Trophoblast cell (in vitro differentiated cells and primary cell): ENCODE results near the gene NEUROD2.

Experiments
- DNase-seq, 2 donors: peaks; one replicate each; pipeline ENCODE4 v3.0.0-alpha.2; 2016
- H2AFZ ChIP-seq: 2 replicates; pipeline ENCODE4 v1.6.1; 2013; ENCODE audit warnings: low read length, moderate library complexity, mild to moderate bottlenecking; ENCODE audit not compliant: insufficient read depth, poor library complexity
- H2AK5ac ChIP-seq: 2 replicates; pipeline ENCODE4 v1.6.1; 2013; ENCODE audit warnings: mild to moderate bottlenecking, low read length
- H2BK120ac ChIP-seq: 2 replicates; pipeline ENCODE4 v1.6.1; 2013; ENCODE audit warnings: low read length, mild to moderate bottlenecking, moderate library complexity; ENCODE audit not compliant: insufficient read depth, poor library complexity
- H2BK12ac ChIP-seq: 2 replicates; pipeline ENCODE4 v1.6.1; 2013; ENCODE audit warnings: mild to moderate bottlenecking, low read length, moderate library complexity
- H2BK5ac ChIP-seq: 2 replicates; pipeline ENCODE4 v1.6.1; 2013; ENCODE audit warnings: low read length, low read depth, moderate library complexity, mild to moderate bottlenecking; ENCODE audit not compliant: poor library complexity
- H3K14ac ChIP-seq: 2 replicates; pipeline ENCODE4 v1.6.1; 2013; ENCODE audit warnings: mild to moderate bottlenecking, low read length
- H3K18ac ChIP-seq: 2 replicates; pipeline ENCODE4 v1.6.1; 2013; ENCODE audit warnings: mild to moderate bottlenecking, low read length
- H3K23ac ChIP-seq: 2 replicates; pipeline ENCODE4 v1.6.1; 2013; ENCODE audit warnings: low read length
- H3K27ac ChIP-seq: 2 replicates; pipeline ENCODE4 v1.5.1; 2013; ENCODE audit warnings: low read depth, mild to moderate bottlenecking, inconsistent platforms, low read length, moderate library complexity
- H3K27me3 ChIP-seq: 2 replicates; pipeline ENCODE4 v1.6.1; 2013; ENCODE audit warnings: inconsistent platforms, mild to moderate bottlenecking, low read length, moderate library complexity; ENCODE audit not compliant: insufficient read depth
- H3K36me3 ChIP-seq, 2 experiments: 1 replicate in 1 of 2; 2 replicates in 1 of 2; pipeline ENCODE4 v1.6.1; 2013; ENCODE audit warnings: low read length in 2 of 2, mild to moderate bottlenecking in 2 of 2, moderate library complexity in 1 of 2; ENCODE audit not compliant: insufficient read depth in 2 of 2, control insufficient read depth in 1 of 2
- H3K4ac ChIP-seq: 2 replicates; pipeline ENCODE4 v1.6.1; 2013; ENCODE audit warnings: low read depth, mild to moderate bottlenecking, low read length, moderate library complexity
- H3K4me1 ChIP-seq, 2 experiments: 1 replicate in 1 of 2; 2 replicates in 1 of 2; pipeline ENCODE4 v1.6.1; 2013; ENCODE audit warnings: low read length in 2 of 2, mild to moderate bottlenecking in 2 of 2, moderate library complexity in 1 of 2; ENCODE audit not compliant: insufficient read depth in 2 of 2, control insufficient read depth in 1 of 2
- H3K4me2 ChIP-seq: 2 replicates; pipeline ENCODE4 v1.6.1; 2013; ENCODE audit warnings: inconsistent platforms, mild to moderate bottlenecking, low read length, moderate library complexity
- H3K4me3 ChIP-seq: 2 replicates; pipeline ENCODE4 v1.5.1; 2013; ENCODE audit warnings: mild to moderate bottlenecking, low read depth, low read length, inconsistent platforms
- H3K79me1 ChIP-seq: one replicate; pipeline ENCODE4 v1.6.1; 2013; ENCODE audit warnings: low read length
- H3K79me2 ChIP-seq: 2 replicates; pipeline ENCODE4 v1.6.1; 2013; ENCODE audit warnings: low read length, mild to moderate bottlenecking; ENCODE audit not compliant: control insufficient read depth, insufficient read depth, poor library complexity
- H3K9ac ChIP-seq: 2 replicates; pipeline ENCODE4 v1.6.1; 2013; ENCODE audit warnings: mild to moderate bottlenecking, low read length
- H3K9me3 ChIP-seq: 2 replicates; pipeline ENCODE4 v1.6.1; 2013; ENCODE audit warnings: low read depth, mild to moderate bottlenecking, control low read depth, inconsistent platforms, low read length; ENCODE audit not compliant: insufficient read depth
- H4K12ac ChIP-seq: 2 replicates; pipeline ENCODE4 v1.6.1; 2013; ENCODE audit warnings: low read depth, mild to moderate bottlenecking, low read length, moderate library complexity
- H4K8ac ChIP-seq: 2 replicates; pipeline ENCODE4 v1.6.1; 2013; ENCODE audit warnings: low read depth, mild to moderate bottlenecking, low read length, moderate library complexity
- H4K91ac ChIP-seq: one replicate; pipeline ENCODE4 v1.6.1; 2013; ENCODE audit warnings: low read depth, mild to moderate bottlenecking, low read length, moderate library complexity
- WGBS: extraction: QIAGEN DNeasy Blood & Tissue Kit; methylation state at CpG from one replicate; pipeline ENCODE4 v1.1.7; 2013; ENCODE audit warnings: missing lambda C conversion rate; ENCODE audit not compliant: insufficient read length, insufficient coverage; ENCODE audit errors: extremely low coverage; 5-methylcytosine and 5-hydroxymethylcytosine counted together

NEUROD2 gene

DNA sequence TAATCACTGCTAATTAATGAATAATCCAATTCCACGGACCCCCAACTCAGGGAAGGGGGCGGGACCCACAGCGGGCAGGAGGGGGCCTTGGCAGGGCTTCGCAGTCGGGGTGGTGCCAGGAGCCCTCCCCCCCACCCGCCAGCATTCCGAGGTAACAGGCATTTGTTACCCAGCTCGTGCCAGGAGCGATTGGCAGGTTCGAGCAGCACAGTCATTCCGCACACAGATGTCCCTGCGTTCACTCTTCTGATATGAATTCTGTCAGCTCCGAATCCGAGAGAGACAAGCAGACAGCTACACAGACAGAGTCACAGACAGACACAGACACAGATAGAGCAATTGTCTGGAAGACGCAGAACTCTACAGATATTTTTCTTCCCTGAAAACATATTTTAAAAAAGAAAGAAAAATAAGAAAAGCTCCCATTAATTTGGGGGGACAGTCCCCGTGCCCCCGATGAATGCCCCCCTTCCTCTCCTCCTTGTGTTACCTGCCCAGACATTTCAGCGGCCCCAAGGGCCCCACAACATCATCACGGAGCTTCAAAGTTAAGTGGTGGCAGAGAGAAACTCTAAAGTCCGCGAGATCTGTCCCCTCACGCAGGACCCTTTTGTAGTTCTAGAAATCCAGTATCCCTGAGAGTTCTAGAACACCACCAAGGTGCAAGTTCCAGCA is 10.2 kb downstream of the NEUROD2 start:
- Histone ChIP-seq H2AFZ (no peak overlapping the region), H3K14ac (no peak overlapping the region), H3K36me3 (no peaks in the 10 kb centered on the region), H4K12ac (no peak overlapping the region), H3K4ac (no peak overlapping the region), H3K79me2 (no peaks in the 10 kb centered on the region), H2BK12ac (no peak overlapping the region), H3K27ac (no peak overlapping the region), H3K9ac (no peak overlapping the region), H3K18ac (no peak overlapping the region), H2AK5ac (no peak overlapping the region), H3K4me2 (no peak overlapping the region), H3K23ac (no peak overlapping the region), H3K4me1 (no peaks in the 10 kb centered on the region), H2BK120ac (no peak overlapping the region), H3K79me1 (no peaks in the 10 kb centered on the region), H2BK5ac (no peak overlapping the region), H4K91ac (no peak overlapping the region), H3K4me3 (no peak overlapping the region), H4K8ac (no peak overlapping the region), H3K27me3 (peaks cover 76% of the 10 kb centered on the region), H3K9me3 (peaks cover 16% of the 10 kb centered on the region)
- WGBS, result no CpG with 5 or more reads among the region's 22 CpGs
- no peak for DNase-seq

DNA sequence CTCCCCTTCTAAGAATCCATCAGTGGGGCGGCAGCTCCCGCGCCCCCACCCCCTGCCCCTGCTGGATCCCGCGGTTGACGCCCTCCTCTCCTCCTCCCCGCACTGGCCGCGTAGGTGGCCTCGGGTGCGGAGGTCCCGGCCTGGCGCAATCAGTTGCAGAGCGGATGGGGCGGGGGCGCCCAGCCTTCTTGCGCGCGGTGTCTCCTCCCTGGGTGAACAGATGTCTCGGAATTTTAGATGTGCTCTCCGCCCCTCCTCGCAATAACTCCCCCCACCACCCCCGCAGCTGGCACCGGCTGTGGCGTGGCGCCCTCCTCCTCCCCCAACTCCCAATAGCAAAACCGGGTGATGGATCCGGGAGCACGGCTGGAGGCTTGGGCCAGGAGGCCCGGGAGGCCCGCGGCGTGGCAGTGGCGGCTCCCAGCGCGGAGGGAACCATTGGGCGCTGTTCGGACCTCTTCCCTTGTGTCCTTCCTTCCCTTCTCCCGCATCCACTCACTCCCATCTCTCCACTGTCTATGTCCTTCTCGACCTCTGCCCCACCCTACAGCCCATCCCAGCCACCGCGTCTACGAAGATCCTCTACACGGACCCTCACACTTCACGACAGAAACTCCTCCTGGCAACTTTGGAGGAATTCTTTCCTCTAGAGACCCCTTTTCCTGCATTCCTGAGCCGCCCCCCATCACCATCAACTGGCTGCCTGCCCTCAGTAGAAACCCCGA is 11.0 kb downstream of the NEUROD2 start:
- no peak overlapping the region for H2BK120ac ChIP-seq
- H2AK5ac ChIP-seq, result no peak overlapping the region
- H3K4me3 ChIP-seq, result no peak overlapping the region
- no peak overlapping the region for H2BK12ac ChIP-seq
- no peaks in the 10 kb centered on the region for H3K79me2 ChIP-seq
- no peaks in the 10 kb centered on the region for H3K4me1 ChIP-seq
- no peak overlapping the region for H3K27ac ChIP-seq
- no peak overlapping the region for H3K18ac ChIP-seq
- H3K4me2 ChIP-seq, result no peak overlapping the region
- H3K9ac ChIP-seq, result no peak overlapping the region
- H3K4ac ChIP-seq, result no peak overlapping the region
- WGBS, result no CpG with 5 or more reads among the region's 47 CpGs
- peaks cover 68% of the 10 kb centered on the region for H3K27me3 ChIP-seq
- H4K91ac ChIP-seq, result no peak overlapping the region
- no peaks in the 10 kb centered on the region for H3K79me1 ChIP-seq
- H4K12ac ChIP-seq, result no peak overlapping the region
- no peaks in the 10 kb centered on the region for H3K36me3 ChIP-seq
- no peak overlapping the region for H4K8ac ChIP-seq
- H3K23ac ChIP-seq, result no peak overlapping the region
- H3K14ac ChIP-seq, result no peak overlapping the region
- H3K9me3 ChIP-seq, result peaks cover 16% of the 10 kb centered on the region
- no peak overlapping the region for H2BK5ac ChIP-seq
- no peak for DNase-seq
- no peak overlapping the region for H2AFZ ChIP-seq

DNA sequence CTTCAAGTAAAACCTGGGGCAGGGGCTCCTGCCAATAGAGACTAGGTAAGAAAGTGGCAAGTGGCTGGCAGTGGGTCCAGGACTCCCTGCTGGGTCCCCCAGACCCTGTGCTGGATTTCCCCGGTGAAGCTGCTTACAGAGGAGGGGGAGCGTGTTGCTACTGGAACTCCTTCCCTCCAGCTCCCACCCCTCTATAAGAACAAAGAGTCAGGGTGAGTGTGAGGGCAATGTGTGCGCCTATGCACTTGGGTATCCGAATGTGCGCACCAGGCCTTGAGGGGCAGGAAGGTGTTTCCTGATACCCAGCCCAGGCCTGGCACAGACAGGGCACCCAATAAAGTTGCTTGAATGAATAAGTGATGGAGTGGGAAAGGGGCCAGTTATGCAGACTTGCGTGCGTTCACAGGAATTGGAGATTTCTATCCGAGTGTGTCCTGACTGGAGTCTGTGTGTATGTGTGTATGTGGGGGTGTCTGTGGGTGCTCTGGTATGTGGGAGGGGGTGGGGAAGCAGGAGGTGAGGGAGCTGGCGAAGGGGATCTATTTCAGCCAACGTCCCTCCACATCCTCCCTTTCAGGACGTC is 11.7 kb downstream of the NEUROD2 start:
- no peaks in the 10 kb centered on the region for H3K79me1 ChIP-seq
- H3K9ac ChIP-seq, result no peak overlapping the region
- H3K4me2 ChIP-seq, result no peak overlapping the region
- H3K79me2 ChIP-seq, result no peaks in the 10 kb centered on the region
- no peak overlapping the region for H4K12ac ChIP-seq
- no peak overlapping the region for H2BK5ac ChIP-seq
- H3K14ac ChIP-seq, result no peak overlapping the region
- H3K9me3 ChIP-seq, result peaks cover 13% of the 10 kb centered on the region
- peaks cover 66% of the 10 kb centered on the region for H3K27me3 ChIP-seq
- H2AFZ ChIP-seq, result no peak overlapping the region
- no peak overlapping the region for H3K4me3 ChIP-seq
- H3K27ac ChIP-seq, result no peak overlapping the region
- no peak overlapping the region for H4K8ac ChIP-seq
- H2BK120ac ChIP-seq, result no peak overlapping the region
- H3K18ac ChIP-seq, result no peak overlapping the region
- H3K36me3 ChIP-seq, result no peaks in the 10 kb centered on the region
- H4K91ac ChIP-seq, result no peak overlapping the region
- no peak overlapping the region for H3K4ac ChIP-seq
- H2BK12ac ChIP-seq, result no peak overlapping the region
- H3K4me1 ChIP-seq, result no peaks in the 10 kb centered on the region
- no peak overlapping the region for H3K23ac ChIP-seq
- DNase-seq, result no peak
- H2AK5ac ChIP-seq, result no peak overlapping the region
- WGBS, result no CpG with 5 or more reads among the region's 11 CpGs

DNA sequence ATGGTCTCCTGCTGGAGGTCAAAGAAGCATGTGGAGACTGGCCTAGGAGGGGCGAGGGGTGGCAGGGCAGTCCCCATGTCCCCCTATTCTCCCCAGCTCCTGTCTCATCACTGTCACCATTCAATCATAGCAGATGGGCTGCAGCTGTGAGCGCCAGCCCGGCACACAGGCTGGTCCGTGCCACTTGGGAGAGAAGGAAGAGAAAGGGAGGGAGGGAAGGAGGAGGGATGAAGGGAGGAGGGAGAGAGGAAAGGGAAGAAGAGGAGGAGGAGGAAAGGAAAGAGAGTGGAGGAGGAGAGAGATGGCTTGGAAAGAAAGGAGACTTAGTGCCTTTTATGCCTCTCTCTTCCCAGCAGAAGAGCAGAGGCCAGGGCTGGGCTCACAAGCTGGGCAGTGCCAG is 12.4 kb downstream of the NEUROD2 start:
- Histone ChIP-seq H3K4me1 (no peaks in the 10 kb centered on the region), H2BK5ac (no peak overlapping the region), H2BK12ac (no peak overlapping the region), H2BK120ac (no peak overlapping the region), H4K8ac (no peak overlapping the region), H3K79me1 (no peaks in the 10 kb centered on the region), H3K27ac (no peak overlapping the region), H2AK5ac (no peak overlapping the region), H3K18ac (no peak overlapping the region), H3K36me3 (no peaks in the 10 kb centered on the region), H4K12ac (no peak overlapping the region), H4K91ac (no peak overlapping the region), H3K4me2 (no peak overlapping the region), H3K9ac (no peak overlapping the region), H3K14ac (no peak overlapping the region), H3K23ac (no peak overlapping the region), H2AFZ (no peak overlapping the region), H3K4ac (no peak overlapping the region), H3K79me2 (no peaks in the 10 kb centered on the region), H3K4me3 (no peak overlapping the region), H3K27me3 (peaks cover 59% of the 10 kb centered on the region), H3K9me3 (peaks cover 13% of the 10 kb centered on the region)
- DNase-seq, result no peak
- no CpG with 5 or more reads among the region's 4 CpGs for whole genome bisulfite sequencing
